Peyer's patch (tissue), 4 donors: ENCODE results near the gene NPDC1. TPM values are rescaled to one million over a fixed set of nuclear protein-coding genes. Genes with fewer than 3 reads are reported as not detected.

ENCODE experiments used
- DNase-seq, 3 donors: peaks; one replicate each; pipeline ENCODE4 v3.0.0-alpha.2; 2017 to 2019
- H3K27ac ChIP-seq, 4 donors: fragments of 200-600 bp; sonication (generic); one replicate each; pipeline ENCODE4 v1.5.1; 2016 to 2019
- H3K27me3 ChIP-seq, 2 donors: fragments of 200-600 bp; sonication (generic); one replicate each; pipeline ENCODE4 v1.5.1; 2019
- H3K36me3 ChIP-seq, 3 donors: fragments of 200-600 bp; sonication (generic); one replicate each; pipeline ENCODE4 v1.5.1; 2016 to 2019
- H3K4me1 ChIP-seq, 4 donors: fragments of 200-600 bp; sonication (generic); one replicate each; pipeline ENCODE4 v1.5.1; 2016 to 2019
- H3K4me3 ChIP-seq, 4 donors: fragments of 200-600 bp; sonication (generic); 1 replicate in 3 of 4; 2 replicates in 1 of 4; pipeline ENCODE4 v1.5.1; 2016 to 2019; ENCODE audit warnings: mild to moderate bottlenecking in 1 of 4
- H3K9me3 ChIP-seq, 4 donors: fragments of 200-600 bp; sonication (generic); one replicate each; pipeline ENCODE4 v1.5.1; 2016 to 2019; ENCODE audit warnings: mild to moderate bottlenecking in 1 of 4
- POLR2A ChIP-seq, 2 donors: fragments of 450-650 bp; IDR thresholded peaks; one replicate each; pipeline ENCODE4 v1.5.1; 2017; ENCODE audit warnings: antibody characterized with exemption in 2 of 2, mild to moderate bottlenecking in 2 of 2, moderate library complexity in 2 of 2
- total RNA-seq, 4 donors: library from RNA; depleted of rRNA; stranded (reverse); fragments of >200 nt; gene quantifications; one replicate each; pipeline ENCODE4 v1.1.0, GENCODE V29; 2016
- TF ChIP-seq, protein P1 (sequence below), 6 experiments: fragments of 450-650 bp in 4 of 6; fragments of 200-600 bp in 2 of 6; sonication (generic) in 1 of 6; IDR thresholded peaks; one replicate each; pipeline ENCODE4 v1.5.1; 2017 to 2019; ENCODE audit warnings: antibody characterized with exemption in 6 of 6, mild to moderate bottlenecking in 3 of 6, moderate library complexity in 1 of 6

Gene NPDC1
- total RNA-seq, 4 donors from 2014 or later = 54.2 to 106 (median 83.8) TPM

DNA sequence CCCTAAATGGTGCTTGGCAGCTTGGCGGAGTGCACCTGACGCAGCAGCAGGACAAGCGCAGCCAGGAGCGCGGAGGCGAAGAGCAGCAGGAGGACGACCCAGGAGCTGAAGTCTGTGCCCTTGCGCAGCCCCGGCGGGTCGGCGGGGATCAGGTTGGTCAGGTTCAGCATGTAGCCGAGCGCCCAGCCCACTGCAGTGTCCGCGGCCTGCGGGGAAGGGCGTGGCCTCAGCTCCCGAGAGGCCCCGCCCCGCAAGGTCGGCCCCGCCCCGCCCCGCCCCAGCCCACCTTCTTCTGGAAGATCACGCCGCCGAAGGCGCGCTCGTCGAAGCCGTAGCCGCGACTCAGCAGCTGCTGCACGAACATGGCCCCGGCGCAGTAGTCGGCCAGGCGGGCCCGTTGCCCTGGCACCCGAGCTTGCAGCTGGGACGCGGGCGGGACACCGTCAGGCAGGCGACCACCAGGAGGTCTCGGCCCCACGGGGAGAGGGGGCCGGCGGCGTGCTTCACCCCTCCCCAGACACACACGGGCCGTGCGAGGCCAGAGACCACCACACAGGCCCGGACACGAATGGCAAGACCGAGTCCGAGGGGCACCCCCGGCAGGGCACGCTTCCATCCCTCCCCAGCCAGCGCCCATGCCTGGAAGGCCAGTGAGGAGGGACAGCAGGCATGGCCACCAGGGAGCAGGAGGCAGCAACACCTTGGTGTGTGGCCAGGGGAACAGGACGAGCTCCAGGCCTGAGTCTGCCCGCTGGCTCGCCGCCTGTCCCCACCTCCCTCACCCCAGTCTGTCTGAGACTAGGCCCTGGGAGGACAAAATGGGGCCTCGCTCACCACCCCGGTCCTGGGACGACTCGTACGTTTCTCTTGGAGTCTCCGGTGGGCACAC lies 2.9 kb upstream of the NPDC1 start:
- no peak for DNase-seq
- no peak overlapping the region for H3K27ac ChIP-seq
- no peaks in the 10 kb centered on the region for H3K36me3 ChIP-seq
- H3K4me1 ChIP-seq = peaks cover 12 to 45% (median 20%) of the 10 kb centered on the region in 4 donors
- no peak overlapping the region for H3K4me3 ChIP-seq
- H3K27me3 ChIP-seq = peaks cover 0 to 32% of the 10 kb centered on the region in 2 donors
- no peaks in the 10 kb centered on the region for H3K9me3 ChIP-seq
- TF ChIP-seq, protein P1, sequence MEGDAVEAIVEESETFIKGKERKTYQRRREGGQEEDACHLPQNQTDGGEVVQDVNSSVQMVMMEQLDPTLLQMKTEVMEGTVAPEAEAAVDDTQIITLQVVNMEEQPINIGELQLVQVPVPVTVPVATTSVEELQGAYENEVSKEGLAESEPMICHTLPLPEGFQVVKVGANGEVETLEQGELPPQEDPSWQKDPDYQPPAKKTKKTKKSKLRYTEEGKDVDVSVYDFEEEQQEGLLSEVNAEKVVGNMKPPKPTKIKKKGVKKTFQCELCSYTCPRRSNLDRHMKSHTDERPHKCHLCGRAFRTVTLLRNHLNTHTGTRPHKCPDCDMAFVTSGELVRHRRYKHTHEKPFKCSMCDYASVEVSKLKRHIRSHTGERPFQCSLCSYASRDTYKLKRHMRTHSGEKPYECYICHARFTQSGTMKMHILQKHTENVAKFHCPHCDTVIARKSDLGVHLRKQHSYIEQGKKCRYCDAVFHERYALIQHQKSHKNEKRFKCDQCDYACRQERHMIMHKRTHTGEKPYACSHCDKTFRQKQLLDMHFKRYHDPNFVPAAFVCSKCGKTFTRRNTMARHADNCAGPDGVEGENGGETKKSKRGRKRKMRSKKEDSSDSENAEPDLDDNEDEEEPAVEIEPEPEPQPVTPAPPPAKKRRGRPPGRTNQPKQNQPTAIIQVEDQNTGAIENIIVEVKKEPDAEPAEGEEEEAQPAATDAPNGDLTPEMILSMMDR (IDR thresholded peaks at IDR 0.05) = no peak
- TF ChIP-seq POLR2A (IDR thresholded peaks at IDR 0.05) = no peak

DNA sequence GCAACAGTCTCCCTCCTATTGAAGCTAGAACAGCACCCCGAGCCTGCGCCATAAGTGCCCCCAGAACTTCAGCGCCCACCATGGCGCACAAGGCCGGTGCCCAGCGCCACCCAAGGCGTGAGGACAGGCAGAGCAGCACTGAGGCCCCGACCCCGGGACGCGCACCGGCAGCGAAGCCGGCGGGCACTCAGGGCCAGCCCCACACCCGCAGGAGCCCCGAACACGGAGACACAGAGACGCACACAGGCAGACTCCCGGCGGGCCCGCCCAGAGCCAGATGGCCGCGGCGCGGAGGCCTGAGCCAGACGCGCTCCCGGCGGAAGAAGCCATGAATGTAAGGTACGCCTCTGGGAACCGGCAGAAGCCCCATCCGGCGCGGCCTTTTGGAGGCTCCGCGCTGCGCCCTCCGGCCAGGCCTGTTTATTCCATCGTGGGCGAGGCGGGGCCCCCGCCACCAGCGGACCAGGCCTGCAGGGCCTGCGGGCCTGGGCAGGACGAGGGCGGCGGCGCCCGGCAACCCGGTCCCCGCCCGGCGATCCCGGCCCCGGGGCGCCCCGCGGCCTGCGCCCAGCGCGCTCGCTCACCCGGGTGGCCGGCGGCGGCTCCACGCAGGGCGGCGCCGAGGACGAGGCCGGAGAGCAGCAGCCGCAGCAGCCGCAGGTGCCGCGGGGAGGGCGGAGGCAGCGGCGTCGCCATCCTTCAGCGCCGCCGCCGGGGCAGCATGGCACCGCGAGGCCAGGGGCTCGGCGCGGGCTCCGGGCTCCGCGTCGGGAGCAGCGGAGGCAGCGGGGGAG lies 486 bp downstream of the NPDC1 start:
- Histone ChIP-seq H3K27me3 (peaks cover 0 to 23% of the 10 kb centered on the region in 2 donors), H3K27ac (peak overlapping the region in 3 of 4 donors; percentile 46 to 62 (median 57)), H3K9me3 (no peaks in the 10 kb centered on the region), H3K4me3 (peak overlapping the region; percentile 28 to 63 (median 48)), H3K36me3 (no peaks in the 10 kb centered on the region), H3K4me1 (peaks cover 5 to 42% (median 10%) of the 10 kb centered on the region in 4 donors)
- DNase-seq = no peak
- TF ChIP-seq, protein P1 (IDR thresholded peaks at IDR 0.05) = no peak
- TF ChIP-seq POLR2A (IDR thresholded peaks at IDR 0.05) = no peak

DNA sequence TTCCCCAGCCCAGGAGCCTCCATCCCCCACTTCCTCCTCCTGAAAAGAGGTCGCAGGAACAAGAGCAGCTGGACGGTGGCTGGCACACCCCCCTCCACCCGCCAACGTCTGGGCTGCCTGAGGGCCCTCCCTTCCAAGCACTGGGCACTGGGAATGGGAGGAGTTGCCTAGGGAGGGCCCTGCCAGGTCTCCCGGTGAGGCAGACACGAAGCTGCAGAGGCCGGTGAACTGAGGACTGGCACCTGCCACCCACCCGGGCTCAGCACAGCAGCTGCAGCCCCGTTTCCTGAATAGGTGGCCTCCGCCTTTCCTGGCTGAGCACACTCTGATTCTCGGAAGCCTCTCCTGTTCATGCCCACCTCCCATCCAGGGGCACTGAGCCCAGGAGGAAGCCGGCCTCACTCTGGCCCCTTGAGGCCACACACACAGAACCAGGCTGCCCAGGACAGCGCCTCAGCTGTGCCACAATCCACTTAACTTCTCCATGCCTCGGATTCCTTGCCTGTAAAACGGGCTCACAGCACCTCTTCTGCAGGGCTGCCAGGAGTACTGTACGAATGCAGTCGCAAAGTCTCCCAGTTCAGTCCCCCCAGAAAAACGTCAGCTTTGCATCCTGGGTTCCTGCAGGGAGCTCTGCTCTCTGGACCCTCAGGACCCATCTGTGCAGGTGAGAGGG lies 1.3 kb downstream of the NPDC1 start:
- Histone ChIP-seq H3K27me3 (peaks cover 0 to 22% of the 10 kb centered on the region in 2 donors), H3K4me1 (peaks cover 5 to 42% (median 10%) of the 10 kb centered on the region in 4 donors), H3K4me3 (peak overlapping the region in 3 of 4 donors; percentile 20 to 63 (median 55)), H3K36me3 (peaks cover 0 to 7% (median 0%) of the 10 kb centered on the region in 3 donors), H3K9me3 (no peaks in the 10 kb centered on the region), H3K27ac (peak overlapping the region in 3 of 4 donors; percentile 22 to 62 (median 50))
- peak in 1 of 2 donors; percentile 20 for TF ChIP-seq POLR2A (IDR thresholded peaks at IDR 0.05)
- TF ChIP-seq, protein P1 (IDR thresholded peaks at IDR 0.05) = no peak
- DNase-seq = peak in 1 of 3 donors; percentile 67

DNA sequence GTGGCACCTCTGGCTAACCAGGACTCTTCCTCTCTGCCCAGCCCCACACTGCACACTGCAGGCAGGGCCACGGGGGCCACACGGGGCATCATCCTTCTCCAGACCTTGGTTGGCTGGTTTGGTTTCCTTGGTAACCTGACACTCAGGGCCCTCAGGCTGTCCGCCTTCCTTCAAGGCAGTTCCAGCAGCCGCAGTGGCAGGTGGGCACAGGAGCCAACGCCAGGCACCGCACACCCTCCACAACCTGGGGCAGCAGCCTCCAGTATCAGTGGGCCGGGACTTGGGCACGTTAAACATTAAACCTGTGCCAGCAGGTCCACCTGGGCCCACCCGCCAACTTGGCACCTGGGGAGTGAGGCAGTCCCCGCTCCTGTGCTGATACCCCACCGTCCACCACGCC lies 1.9 kb downstream of the NPDC1 start:
- Histone ChIP-seq H3K4me1 (peaks cover 5 to 41% (median 10%) of the 10 kb centered on the region in 4 donors), H3K9me3 (no peaks in the 10 kb centered on the region), H3K27me3 (peaks cover 0 to 16% of the 10 kb centered on the region in 2 donors), H3K27ac (peak overlapping the region in 3 of 4 donors; percentile 22 to 62 (median 50)), H3K4me3 (peak overlapping the region in 2 of 4 donors; percentile 55 to 63), H3K36me3 (peaks cover 0 to 13% (median 0%) of the 10 kb centered on the region in 3 donors)
- TF ChIP-seq, protein P1 (IDR thresholded peaks at IDR 0.05) = no peak
- no peak for TF ChIP-seq POLR2A (IDR thresholded peaks at IDR 0.05)
- no peak for DNase-seq
